Keratinocyte (primary cell): Measurements from ENCODE around the gene ZDHHC7. TPM values are rescaled to one million over a fixed set of nuclear protein-coding genes. Genes with fewer than 3 reads are reported as not detected.

Experiments used
- DNase-seq: peaks from one replicate; pipeline ENCODE4 v3.0.0-alpha.2; 2011; ENCODE audit warnings: low read depth, missing footprints, low spot score
- FAIRE-seq: peaks from 2 replicates; lab custom pipeline; 2011; peaks lifted over from hg19 to GRCh38; lab: Jason Lieb, UNC
- H2AFZ ChIP-seq: 2 replicates; pipeline ENCODE4 v1.6.0; 2012; ENCODE audit warnings: low read length, control low read depth, inconsistent platforms; ENCODE audit not compliant: control insufficient read depth
- H3K27ac ChIP-seq: 2 replicates; pipeline ENCODE4 v1.5.1; 2011; ENCODE audit warnings: low read length; ENCODE audit not compliant: control insufficient read depth, insufficient read depth
- H3K27me3 ChIP-seq: 3 replicates; pipeline ENCODE4 v1.6.0; 2011; ENCODE audit warnings: low read length; ENCODE audit not compliant: control insufficient read depth, insufficient read depth; ENCODE audit errors: extremely low read depth
- H3K36me3 ChIP-seq, 2 experiments: 2 replicates in 1 of 2; 3 replicates in 1 of 2; pipeline ENCODE4 v1.5.1; 2011; ENCODE audit warnings: low read length in 2 of 2, mild to moderate bottlenecking in 1 of 2; ENCODE audit not compliant: control insufficient read depth in 2 of 2, insufficient read depth in 2 of 2; ENCODE audit errors: extremely low read depth in 1 of 2
- H3K4me1 ChIP-seq: 3 replicates; pipeline ENCODE4 v1.5.1; 2011; ENCODE audit warnings: low read length; ENCODE audit not compliant: control insufficient read depth, insufficient read depth; ENCODE audit errors: extremely low read depth
- H3K4me2 ChIP-seq: 3 replicates; pipeline ENCODE4 v1.6.0; 2011; ENCODE audit warnings: low read depth, low read length; ENCODE audit not compliant: control insufficient read depth, insufficient read depth; ENCODE audit errors: extremely low read depth
- H3K4me3 ChIP-seq, 3 experiments: fragments of 200-600 bp in 1 of 3; sonication (generic) in 1 of 3; 2 replicates in 2 of 3; 3 replicates in 1 of 3; pipeline ENCODE4 v1.5.1; 2011 to 2016; ENCODE audit warnings: low read length in 3 of 3, mild to moderate bottlenecking in 3 of 3, control low read depth in 2 of 3, inconsistent platforms in 1 of 3, low read depth in 1 of 3, mixed read lengths in 1 of 3, mixed run types in 1 of 3, moderate library complexity in 1 of 3; ENCODE audit not compliant: control insufficient read depth in 2 of 3, insufficient read depth in 2 of 3; ENCODE audit errors: extremely low read depth in 1 of 3
- H3K79me2 ChIP-seq: 2 replicates; pipeline ENCODE4 v1.6.0; 2012; ENCODE audit warnings: low read length; ENCODE audit not compliant: control insufficient read depth, insufficient read depth
- H3K9ac ChIP-seq: 3 replicates; pipeline ENCODE4 v1.6.0; 2011; ENCODE audit warnings: low read length; ENCODE audit not compliant: control insufficient read depth, insufficient read depth; ENCODE audit errors: extremely low read depth
- H3K9me1 ChIP-seq: 3 replicates; pipeline ENCODE4 v1.6.0; 2011; ENCODE audit warnings: low read length; ENCODE audit not compliant: control insufficient read depth, insufficient read depth; ENCODE audit errors: extremely low read depth
- H3K9me3 ChIP-seq: 2 replicates; pipeline ENCODE4 v1.5.1; 2012; ENCODE audit warnings: low read depth, low read length; ENCODE audit not compliant: control insufficient read depth
- H4K20me1 ChIP-seq: 3 replicates; pipeline ENCODE4 v1.6.0; 2011; ENCODE audit warnings: low read length; ENCODE audit not compliant: control insufficient read depth, insufficient read depth; ENCODE audit errors: extremely low read depth
- EZH2 ChIP-seq: IDR thresholded peaks from one replicate; pipeline ENCODE4 v1.6.1; 2012; ENCODE audit warnings: inconsistent platforms, mild to moderate bottlenecking, low read length, moderate library complexity
- dilution Hi-C: fragments of 300-500 bp; cut with MboI; formaldehyde crosslinking; loops from one replicate; pipeline ENCODE4 v1.7.0; 2020; ENCODE audit warnings: low sequenced_read_pairs; ENCODE audit not compliant: extremely low pct_ligation_motif_present
- polyA plus RNA-seq, 5 experiments: library from polyadenylated mRNA; depleted of rRNA in 3 of 5; stranded (reverse) in 3 of 5; stranded (forward) in 1 of 5; unstranded in 1 of 5; fragments of >200 nt; gene quantifications; 1 replicate in 1 of 5; 2 replicates in 3 of 5; 3 replicates in 1 of 5; pipeline versions ENCODE4 v1.2.1 to v1.2.3, GENCODE V29; 2011 to 2012; ENCODE audit warnings: missing spikeins in 2 of 5, low read depth in 1 of 5, low replicate concordance in 1 of 5
- TF ChIP-seq, protein P1 (sequence below), 3 experiments: IDR thresholded peaks in 1 of 3; conservative IDR thresholded peaks in 1 of 3; optimal IDR thresholded peaks in 1 of 3; 2 replicates in 2 of 3; 3 replicates in 1 of 3; pipeline versions ENCODE3 to v1.5.1; 2011; ENCODE audit warnings: low read length in 3 of 3, mild to moderate bottlenecking in 3 of 3, moderate library complexity in 2 of 3, control low read depth in 1 of 3, inconsistent platforms in 1 of 3; ENCODE audit not compliant: insufficient read depth in 2 of 3; ENCODE audit errors: extremely low read depth in 1 of 3

Gene ZDHHC7
- polyA plus RNA-seq, 1 donor (not counting 4 experiments of a cell fraction or from before 2014, with no cell fraction given): 37.8 TPM

- no peaks in the 10 kb centered on the region for H3K79me2 ChIP-seq
- no peak for TF ChIP-seq EZH2
- TF ChIP-seq, protein P1, sequence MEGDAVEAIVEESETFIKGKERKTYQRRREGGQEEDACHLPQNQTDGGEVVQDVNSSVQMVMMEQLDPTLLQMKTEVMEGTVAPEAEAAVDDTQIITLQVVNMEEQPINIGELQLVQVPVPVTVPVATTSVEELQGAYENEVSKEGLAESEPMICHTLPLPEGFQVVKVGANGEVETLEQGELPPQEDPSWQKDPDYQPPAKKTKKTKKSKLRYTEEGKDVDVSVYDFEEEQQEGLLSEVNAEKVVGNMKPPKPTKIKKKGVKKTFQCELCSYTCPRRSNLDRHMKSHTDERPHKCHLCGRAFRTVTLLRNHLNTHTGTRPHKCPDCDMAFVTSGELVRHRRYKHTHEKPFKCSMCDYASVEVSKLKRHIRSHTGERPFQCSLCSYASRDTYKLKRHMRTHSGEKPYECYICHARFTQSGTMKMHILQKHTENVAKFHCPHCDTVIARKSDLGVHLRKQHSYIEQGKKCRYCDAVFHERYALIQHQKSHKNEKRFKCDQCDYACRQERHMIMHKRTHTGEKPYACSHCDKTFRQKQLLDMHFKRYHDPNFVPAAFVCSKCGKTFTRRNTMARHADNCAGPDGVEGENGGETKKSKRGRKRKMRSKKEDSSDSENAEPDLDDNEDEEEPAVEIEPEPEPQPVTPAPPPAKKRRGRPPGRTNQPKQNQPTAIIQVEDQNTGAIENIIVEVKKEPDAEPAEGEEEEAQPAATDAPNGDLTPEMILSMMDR (optimal IDR thresholded peaks at IDR 0.05 in 1 of 3, IDR thresholded peaks at IDR 0.05 in 1 of 3, conservative IDR thresholded peaks at IDR 0.05 in 1 of 3; ENCODE audit: extremely low read depth in 1 of 3, insufficient read depth in 2 of 3, low read length in 3 of 3): no peak
These were observed 55.9 kb downstream of the ZDHHC7 start for GRCh38 chr16:84955427-84955826.

DNA sequence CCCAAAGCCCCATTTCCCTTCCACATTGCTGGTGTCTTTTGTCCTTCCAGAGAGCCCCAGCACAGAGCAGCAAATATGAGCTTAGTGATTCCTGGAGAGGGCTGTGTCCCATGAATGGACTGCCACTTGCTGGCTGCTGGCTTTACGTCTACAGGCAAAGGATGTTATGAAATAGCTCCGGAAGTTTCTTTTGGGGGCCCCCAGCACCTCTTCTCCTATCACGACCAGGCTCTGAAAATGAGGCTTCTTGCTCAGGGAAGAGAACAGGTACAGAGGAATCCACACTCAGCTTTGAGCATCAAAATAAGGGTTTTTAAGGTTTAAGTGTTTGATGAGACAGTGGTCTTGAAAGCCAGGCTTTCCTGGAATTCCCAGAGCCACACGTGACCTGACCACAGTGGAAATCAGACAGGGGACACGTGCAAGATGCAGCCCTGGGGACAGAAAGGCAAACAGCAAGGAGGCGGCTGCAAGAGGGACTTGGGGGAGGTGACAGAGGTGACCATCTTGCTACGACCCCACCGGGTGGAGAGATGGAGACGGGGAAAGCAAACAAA lies 58.1 kb downstream of the ZDHHC7 start:
- no peak overlapping the region for H3K9ac ChIP-seq
- no peak for DNase-seq
- no peaks in the 10 kb centered on the region for H3K79me2 ChIP-seq
- H3K36me3 ChIP-seq: no peaks in the 10 kb centered on the region
- dilution Hi-C loops: no loop called here
- no peaks in the 10 kb centered on the region for H3K9me1 ChIP-seq
- H3K27me3 ChIP-seq: no peaks in the 10 kb centered on the region
- no peak for FAIRE-seq
- H2AFZ ChIP-seq: no peak overlapping the region
- H3K4me2 ChIP-seq: no peak overlapping the region
- TF ChIP-seq, protein P1 (optimal IDR thresholded peaks at IDR 0.05 in 1 of 3, IDR thresholded peaks at IDR 0.05 in 1 of 3, conservative IDR thresholded peaks at IDR 0.05 in 1 of 3; ENCODE audit: extremely low read depth in 1 of 3, insufficient read depth in 2 of 3, low read length in 3 of 3): no peak
- no peak for TF ChIP-seq EZH2
- H4K20me1 ChIP-seq: no peaks in the 10 kb centered on the region
- no peaks in the 10 kb centered on the region for H3K4me1 ChIP-seq
- H3K4me3 ChIP-seq: no peak overlapping the region
- H3K9me3 ChIP-seq: no peaks in the 10 kb centered on the region
- no peak overlapping the region for H3K27ac ChIP-seq

More at GRCh38 chr16:84955427-84955826, 55.9 kb downstream of the ZDHHC7 start:
- Histone ChIP-seq H2AFZ (no peak overlapping the region), H3K4me1 (no peaks in the 10 kb centered on the region), H4K20me1 (no peaks in the 10 kb centered on the region), H3K9ac (no peak overlapping the region), H3K27ac (no peak overlapping the region), H3K4me2 (no peak overlapping the region), H3K9me1 (no peaks in the 10 kb centered on the region), H3K4me3 (no peak overlapping the region), H3K9me3 (no peaks in the 10 kb centered on the region), H3K36me3 (no peaks in the 10 kb centered on the region), H3K27me3 (no peaks in the 10 kb centered on the region)
- FAIRE-seq (no peak), DNase-seq (no peak)
- dilution Hi-C loops: no loop called here
